ENCODE data around the gene SLCO3A1. TPM values are rescaled to one million over a fixed set of nuclear protein-coding genes. Genes with fewer than 3 reads are reported as not detected.

The SLCO3A1 gene
- total RNA-seq, 2 donors from 2014 or later = 7.2 to 11.4 TPM

- Histone ChIP-seq H3K27ac (ENCODE audit: low read depth, low read length) (no peak overlapping the region), H3K9me3 (ENCODE audit: control insufficient read depth, low read length) (peaks cover 4% of the 10 kb centered on the region), H3K4me1 (ENCODE audit: control insufficient read depth, insufficient read depth, low read length) (no peaks in the 10 kb centered on the region), H3K4me3 (ENCODE audit: low read length) (no peak overlapping the region), H3K36me3 (ENCODE audit: control insufficient read depth, insufficient read depth, low read length) (no peaks in the 10 kb centered on the region), H3K9ac (ENCODE audit: extremely low read depth, low read length, poor library complexity, severe bottlenecking) (no peak overlapping the region), H3K27me3 (ENCODE audit: control insufficient read depth, insufficient read depth, low read length, poor library complexity, severe bottlenecking) (no peaks in the 10 kb centered on the region)
- Mint-ChIP-seq H3K27ac (no peak overlapping the region), H3K27me3 (ENCODE audit: insufficient read depth) (no peaks in the 10 kb centered on the region), H3K4me3 (no peak overlapping the region), H3K9me3 (peaks cover 4% of the 10 kb centered on the region), H3K4me1 (peaks cover 36% of the 10 kb centered on the region), H3K36me3 (ENCODE audit: low read depth) (no peaks in the 10 kb centered on the region)
- WGBS, 2 experiments (ENCODE audit: insufficient coverage in 1 of 2, insufficient read length in 1 of 2) = 94 to 95% methylated on average over 6 to 7 of the region's 7 CpGs
- no peak for TF ChIP-seq CTCF (conservative IDR thresholded peaks at IDR 0.05)
- no peak for DNase-seq
These were observed 12.0 kb downstream of the SLCO3A1 start for GRCh38 chr15:91865486-91865885.

GRCh38 chr15:91865950-91866349, 12.4 kb downstream of the SLCO3A1 start:
- Histone ChIP-seq H3K27ac (ENCODE audit: low read depth, low read length) (no peak overlapping the region), H3K36me3 (ENCODE audit: control insufficient read depth, insufficient read depth, low read length) (no peaks in the 10 kb centered on the region), H3K9me3 (ENCODE audit: control insufficient read depth, low read length) (peaks cover 9% of the 10 kb centered on the region), H3K27me3 (ENCODE audit: control insufficient read depth, insufficient read depth, low read length, poor library complexity, severe bottlenecking) (no peaks in the 10 kb centered on the region), H3K4me3 (ENCODE audit: low read length) (no peak overlapping the region), H3K9ac (ENCODE audit: extremely low read depth, low read length, poor library complexity, severe bottlenecking) (no peak overlapping the region), H3K4me1 (ENCODE audit: control insufficient read depth, insufficient read depth, low read length) (no peaks in the 10 kb centered on the region)
- no peaks in the 10 kb centered on the region for H3K27me3 Mint-ChIP-seq (ENCODE audit: insufficient read depth)
- no peak for DNase-seq
- no peaks in the 10 kb centered on the region for H3K36me3 Mint-ChIP-seq (ENCODE audit: low read depth)
- no peak overlapping the region for H3K27ac Mint-ChIP-seq
- 83 to 100% methylated on average over 3 of the region's 5 CpGs for WGBS, 2 experiments (ENCODE audit: insufficient coverage in 1 of 2, insufficient read length in 1 of 2)
- TF ChIP-seq CTCF (conservative IDR thresholded peaks at IDR 0.05) = no peak
- peaks cover 8% of the 10 kb centered on the region for H3K9me3 Mint-ChIP-seq
- H3K4me1 Mint-ChIP-seq = peaks cover 33% of the 10 kb centered on the region
- H3K4me3 Mint-ChIP-seq = no peak overlapping the region

DNA sequence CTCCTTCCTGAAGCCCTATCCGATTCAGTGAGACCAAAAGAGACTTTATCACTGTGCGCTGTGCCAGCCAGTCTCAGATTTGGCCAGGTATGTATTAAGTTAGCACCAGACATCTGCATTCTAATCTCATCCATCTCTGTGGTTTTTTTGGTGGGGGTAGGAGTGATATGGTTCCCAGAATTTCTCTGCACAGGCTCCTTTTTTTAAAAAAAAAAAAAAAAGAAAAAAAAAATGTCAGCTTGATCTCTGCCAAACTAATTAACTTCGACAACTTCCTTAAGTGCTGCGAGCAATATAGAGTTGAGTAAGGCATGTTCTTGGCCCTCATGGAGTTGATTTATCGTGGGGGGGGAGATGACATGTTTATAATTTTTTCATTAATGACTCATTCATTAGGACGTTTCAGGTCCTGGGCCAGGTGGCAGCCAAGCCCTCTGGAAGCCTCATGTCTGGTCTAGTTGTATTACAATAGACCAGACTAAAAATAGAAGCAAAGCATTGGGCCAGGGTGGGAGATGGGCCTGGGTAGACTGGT, 12.9 kb downstream of the SLCO3A1 start:
- no peak overlapping the region for H3K27ac Mint-ChIP-seq
- peaks cover 8% of the 10 kb centered on the region for H3K9me3 Mint-ChIP-seq
- Histone ChIP-seq H3K4me1 (ENCODE audit: control insufficient read depth, insufficient read depth, low read length) (no peaks in the 10 kb centered on the region), H3K9me3 (ENCODE audit: control insufficient read depth, low read length) (peaks cover 9% of the 10 kb centered on the region), H3K4me3 (ENCODE audit: low read length) (no peak overlapping the region), H3K27ac (ENCODE audit: low read depth, low read length) (no peak overlapping the region), H3K36me3 (ENCODE audit: control insufficient read depth, insufficient read depth, low read length) (no peaks in the 10 kb centered on the region), H3K27me3 (ENCODE audit: control insufficient read depth, insufficient read depth, low read length, poor library complexity, severe bottlenecking) (no peaks in the 10 kb centered on the region), H3K9ac (ENCODE audit: extremely low read depth, low read length, poor library complexity, severe bottlenecking) (no peak overlapping the region)
- WGBS, 2 experiments (ENCODE audit: insufficient coverage in 1 of 2, insufficient read length in 1 of 2) = 97% methylated on average over 6 of the region's 6 CpGs; no CpG with 5 or more reads in 1 of the 2 experiments
- no peak overlapping the region for H3K4me3 Mint-ChIP-seq
- H3K27me3 Mint-ChIP-seq (ENCODE audit: insufficient read depth) = no peaks in the 10 kb centered on the region
- DNase-seq = no peak
- peaks cover 28% of the 10 kb centered on the region for H3K4me1 Mint-ChIP-seq
- TF ChIP-seq CTCF (conservative IDR thresholded peaks at IDR 0.05) = no peak
- H3K36me3 Mint-ChIP-seq (ENCODE audit: low read depth) = no peaks in the 10 kb centered on the region

All from endodermal cell (in vitro differentiated cells).